ENCODE measurements around the gene CLASRP. TPM values are rescaled to one million over a fixed set of nuclear protein-coding genes. Genes with fewer than 3 reads are reported as not detected.

CLASRP gene
- total and polyA plus RNA-seq, 7 donors: 19.0 to 157 (median 65.6) TPM

DNA sequence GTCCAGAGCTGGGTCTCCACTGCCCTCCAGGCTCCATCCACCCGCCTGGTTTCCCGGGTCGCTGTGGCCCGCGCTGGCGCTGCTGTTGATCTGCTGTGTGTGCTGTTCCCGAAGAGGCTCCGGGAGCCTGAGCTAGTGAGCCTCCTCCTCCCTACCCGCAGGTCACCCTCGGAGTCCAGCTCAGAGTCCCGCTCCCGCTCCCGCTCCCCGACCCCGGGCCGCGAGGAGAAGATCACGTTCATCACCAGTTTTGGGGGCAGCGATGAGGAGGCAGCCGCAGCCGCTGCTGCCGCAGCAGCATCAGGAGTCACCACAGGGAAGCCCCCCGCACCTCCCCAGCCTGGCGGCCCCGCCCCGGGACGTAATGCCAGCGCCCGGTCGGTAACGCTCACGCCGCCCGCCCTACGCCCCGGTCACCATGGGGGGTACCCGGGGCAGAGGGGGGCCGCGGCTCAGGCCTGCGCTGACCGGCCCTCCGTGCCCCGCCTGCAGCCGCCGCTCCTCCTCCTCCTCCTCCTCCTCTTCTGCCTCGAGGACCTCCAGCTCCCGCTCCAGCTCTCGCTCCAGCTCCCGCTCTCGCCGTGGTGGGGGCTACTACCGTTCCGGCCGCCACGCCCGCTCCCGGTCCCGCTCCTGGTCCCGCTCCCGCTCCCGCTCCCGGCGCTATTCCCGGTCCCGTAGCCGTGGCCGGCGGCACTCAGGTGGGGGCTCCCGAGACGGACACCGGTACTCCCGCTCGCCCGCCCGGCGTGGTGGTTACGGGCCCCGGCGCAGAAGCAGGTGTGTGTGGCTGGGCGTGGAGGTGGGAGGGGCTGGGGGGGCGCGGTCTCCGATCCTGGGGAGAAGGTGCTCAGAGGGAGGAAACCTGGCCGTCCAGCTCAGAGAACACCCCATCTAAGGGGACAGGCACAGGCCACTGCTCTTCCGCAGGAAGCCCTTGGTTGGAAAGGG is 25.3 kb downstream of the CLASRP start:
- intact Hi-C loops (cut with DNase I): no loop called here
- H3K4me3 ChIP-seq: no peak overlapping the region
- no peaks in the 10 kb centered on the region for H3K27me3 ChIP-seq
- H3K9me3 ChIP-seq: no peaks in the 10 kb centered on the region
- H3K4me1 ChIP-seq: no peaks in the 10 kb centered on the region
- DNase-seq: no peak
- peaks cover 46 to 98% (median 79%) of the 10 kb centered on the region in 4 donors for H3K36me3 ChIP-seq
- H3K27ac ChIP-seq: no peak overlapping the region
- TF ChIP-seq POLR2AphosphoS5 (IDR thresholded peaks at IDR 0.05) (no peak), POLR2A (IDR thresholded peaks at IDR 0.05) (no peak), EP300 (IDR thresholded peaks at IDR 0.05) (no peak), CTCF (IDR thresholded peaks at IDR 0.05) (no peak)
- 91 to 96% methylated on average over 85 of the region's 85 CpGs for WGBS, 2 donors

GRCh38 chr19:45066921-45067661 is 28.2 kb downstream of the CLASRP start:
- TF ChIP-seq POLR2A (IDR thresholded peaks at IDR 0.05): no peak
- TF ChIP-seq EP300 (IDR thresholded peaks at IDR 0.05): no peak
- TF ChIP-seq CTCF (IDR thresholded peaks at IDR 0.05): no peak
- TF ChIP-seq POLR2AphosphoS5 (IDR thresholded peaks at IDR 0.05): no peak
- WGBS, 2 donors: 94 to 95% methylated on average over 38 of the region's 38 CpGs
- Histone ChIP-seq H3K36me3 (peaks cover 47 to 96% (median 73%) of the 10 kb centered on the region in 4 donors), H3K9me3 (no peaks in the 10 kb centered on the region), H3K4me1 (no peaks in the 10 kb centered on the region), H3K27ac (no peak overlapping the region), H3K4me3 (no peak overlapping the region), H3K27me3 (no peaks in the 10 kb centered on the region)
- intact Hi-C loops (cut with DNase I): no loop called here
- DNase-seq: no peak

GRCh38 chr19:45068041-45068440 is 29.2 kb downstream of the CLASRP start:
- 88 to 96% methylated on average over 7 to 10 of the region's 10 CpGs for WGBS, 2 donors
- no peak for DNase-seq
- intact Hi-C loops (cut with DNase I): no loop called here
- Histone ChIP-seq H3K27me3 (no peaks in the 10 kb centered on the region), H3K27ac (no peak overlapping the region), H3K36me3 (peaks cover 47 to 87% (median 68%) of the 10 kb centered on the region in 4 donors), H3K4me3 (no peak overlapping the region), H3K9me3 (no peaks in the 10 kb centered on the region), H3K4me1 (no peaks in the 10 kb centered on the region)
- no peak for TF ChIP-seq CTCF (IDR thresholded peaks at IDR 0.05)
- no peak for TF ChIP-seq POLR2AphosphoS5 (IDR thresholded peaks at IDR 0.05)
- no peak for TF ChIP-seq POLR2A (IDR thresholded peaks at IDR 0.05)
- TF ChIP-seq EP300 (IDR thresholded peaks at IDR 0.05): no peak

DNA sequence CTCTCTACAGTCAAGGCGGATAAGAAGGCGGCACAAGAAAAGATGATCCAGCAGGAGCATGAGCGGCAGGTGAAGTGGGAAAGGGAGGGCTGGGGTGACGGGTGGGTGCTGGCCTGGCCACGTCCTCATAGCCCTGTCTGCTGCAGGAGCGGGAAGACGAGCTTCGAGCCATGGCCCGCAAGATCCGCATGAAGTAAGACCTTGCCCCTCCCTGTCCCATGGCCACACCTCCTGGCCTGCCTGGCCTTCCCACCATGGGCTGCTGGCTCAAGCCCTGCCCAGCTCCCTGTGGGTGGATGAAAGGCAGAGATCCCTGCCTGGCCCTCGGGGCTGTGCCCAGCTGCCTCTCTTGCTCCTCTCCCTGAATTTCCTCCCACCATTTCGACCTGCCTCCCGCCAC is 30.2 kb downstream of the CLASRP start:
- H3K9me3 ChIP-seq: no peaks in the 10 kb centered on the region
- TF ChIP-seq POLR2AphosphoS5 (IDR thresholded peaks at IDR 0.05) (no peak), POLR2A (IDR thresholded peaks at IDR 0.05) (no peak), CTCF (IDR thresholded peaks at IDR 0.05) (no peak), EP300 (IDR thresholded peaks at IDR 0.05) (no peak)
- intact Hi-C loops (cut with DNase I): no loop called here
- H3K27ac ChIP-seq: no peak overlapping the region
- WGBS, 2 donors: 50 to 83% methylated on average over 13 of the region's 13 CpGs
- peaks cover 40 to 78% (median 61%) of the 10 kb centered on the region in 4 donors for H3K36me3 ChIP-seq
- no peak for DNase-seq
- no peak overlapping the region for H3K4me3 ChIP-seq
- no peaks in the 10 kb centered on the region for H3K27me3 ChIP-seq
- H3K4me1 ChIP-seq: no peaks in the 10 kb centered on the region

Data from sigmoid colon (tissue), 7 donors.